ENCODE measurements around the gene COL23A1. TPM values are rescaled to one million over a fixed set of nuclear protein-coding genes. Genes with fewer than 3 reads are reported as not detected.

COL23A1 gene
- total RNA-seq, 1 experiment from 2014 or later = 15.0 TPM

DNA sequence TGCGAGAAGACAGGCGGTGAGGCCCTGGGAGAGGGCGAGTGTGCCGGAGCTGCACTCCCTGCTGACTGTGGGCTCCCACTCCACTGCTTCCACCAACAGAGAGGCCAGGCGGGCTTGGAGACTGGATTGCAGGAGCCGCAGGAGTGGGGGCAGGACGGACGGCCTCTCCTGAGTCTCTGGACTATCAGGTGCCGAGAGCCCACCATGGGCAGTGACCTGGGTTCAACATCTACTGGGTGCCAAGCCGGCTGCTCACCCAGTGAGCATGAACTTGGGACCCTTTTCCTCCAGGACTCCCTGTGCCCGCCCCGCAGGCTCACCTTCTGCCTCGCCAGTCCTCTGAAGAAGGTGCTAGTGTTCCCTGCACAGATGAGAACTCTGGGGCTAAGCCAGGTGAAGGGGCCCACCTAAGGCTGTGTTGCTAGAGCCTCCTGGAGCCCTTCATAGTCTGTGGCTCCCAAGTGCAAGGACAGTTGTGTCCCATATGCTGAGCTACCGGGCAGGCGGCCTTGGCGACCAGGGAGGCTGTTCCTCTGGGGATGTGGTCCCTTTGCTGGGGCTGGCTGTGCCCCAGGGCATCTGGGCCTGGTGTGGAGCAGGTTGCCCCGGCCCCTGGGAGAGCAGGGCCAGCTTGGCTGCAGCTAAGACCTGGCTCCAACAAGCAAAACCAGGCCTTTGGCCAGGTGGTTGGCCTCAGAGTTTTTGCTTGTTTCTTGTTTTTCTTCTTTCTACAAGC lies 279.9 kb downstream of the COL23A1 start:
- CTCF ChIA-PET = interaction anchor here (0.8 to 3.9 kb wide), 5 partner anchors 9 to 278 kb away, joined by 4 to 11 read pairs (median 5); no protein-coding TSS in a partner anchor
- POLR2A ChIA-PET = interaction anchor here (0.6 kb wide), 1 partner anchor 213 kb away, joined by 3 read pairs; no protein-coding TSS in a partner anchor
- Mint-ChIP-seq H3K36me3 (no peaks in the 10 kb centered on the region), H3K4me3 (no peak overlapping the region), H3K4me1 (peaks cover 22% of the 10 kb centered on the region), H3K9me3 (no peaks in the 10 kb centered on the region), H3K27me3 (ENCODE audit: low read depth) (no peaks in the 10 kb centered on the region; the same call in 1 of the 2 replicates), H3K27ac (no peak overlapping the region)
- DNase-seq (ENCODE audit: low spot score) (no peak), ATAC-seq (no peak)
- TF ChIP-seq SMAD4 (CRISPR knock-in tag; IDR thresholded peaks at IDR 0.05) (no peak), NFYB (CRISPR knock-in tag; conservative IDR thresholded peaks at IDR 0.05; ENCODE audit: low read depth) (no peak), ZNF317 (CRISPR knock-in tag; IDR thresholded peaks at IDR 0.05; ENCODE audit: borderline replicate concordance, low read depth) (no peak), KAT7 (CRISPR knock-in tag; IDR thresholded peaks at IDR 0.05; ENCODE audit: borderline replicate concordance) (no peak), ETV6 (CRISPR knock-in tag; IDR thresholded peaks at IDR 0.05) (no peak), HMGXB4 (CRISPR knock-in tag; IDR thresholded peaks at IDR 0.05) (no peak)
- TF ChIP-seq, protein P1, sequence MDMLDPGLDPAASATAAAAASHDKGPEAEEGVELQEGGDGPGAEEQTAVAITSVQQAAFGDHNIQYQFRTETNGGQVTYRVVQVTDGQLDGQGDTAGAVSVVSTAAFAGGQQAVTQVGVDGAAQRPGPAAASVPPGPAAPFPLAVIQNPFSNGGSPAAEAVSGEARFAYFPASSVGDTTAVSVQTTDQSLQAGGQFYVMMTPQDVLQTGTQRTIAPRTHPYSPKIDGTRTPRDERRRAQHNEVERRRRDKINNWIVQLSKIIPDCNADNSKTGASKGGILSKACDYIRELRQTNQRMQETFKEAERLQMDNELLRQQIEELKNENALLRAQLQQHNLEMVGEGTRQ (CRISPR knock-in tag; IDR thresholded peaks at IDR 0.05) = no peak

GRCh38 chr5:178309271-178310013 lies 280.8 kb downstream of the COL23A1 start:
- no peak for ATAC-seq
- H3K4me1 Mint-ChIP-seq = peaks cover 22% of the 10 kb centered on the region
- H3K27me3 Mint-ChIP-seq (ENCODE audit: low read depth) = no peaks in the 10 kb centered on the region; the same call in 1 of the 2 replicates
- TF ChIP-seq, protein P2, sequence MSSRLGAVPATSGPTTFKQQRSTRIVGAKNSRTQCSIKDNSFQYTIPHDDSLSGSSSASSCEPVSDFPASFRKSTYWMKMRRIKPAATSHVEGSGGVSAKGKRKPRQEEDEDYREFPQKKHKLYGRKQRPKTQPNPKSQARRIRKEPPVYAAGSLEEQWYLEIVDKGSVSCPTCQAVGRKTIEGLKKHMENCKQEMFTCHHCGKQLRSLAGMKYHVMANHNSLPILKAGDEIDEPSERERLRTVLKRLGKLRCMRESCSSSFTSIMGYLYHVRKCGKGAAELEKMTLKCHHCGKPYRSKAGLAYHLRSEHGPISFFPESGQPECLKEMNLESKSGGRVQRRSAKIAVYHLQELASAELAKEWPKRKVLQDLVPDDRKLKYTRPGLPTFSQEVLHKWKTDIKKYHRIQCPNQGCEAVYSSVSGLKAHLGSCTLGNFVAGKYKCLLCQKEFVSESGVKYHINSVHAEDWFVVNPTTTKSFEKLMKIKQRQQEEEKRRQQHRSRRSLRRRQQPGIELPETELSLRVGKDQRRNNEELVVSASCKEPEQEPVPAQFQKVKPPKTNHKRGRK (CRISPR knock-in tag; IDR thresholded peaks at IDR 0.05; ENCODE audit: borderline replicate concordance) = no peak
- TF ChIP-seq MYBL2 (CRISPR knock-in tag; IDR thresholded peaks at IDR 0.05) (no peak), ZNF317 (CRISPR knock-in tag; IDR thresholded peaks at IDR 0.05; ENCODE audit: borderline replicate concordance, low read depth) (no peak), OVOL2 (CRISPR knock-in tag; IDR thresholded peaks at IDR 0.05; ENCODE audit: borderline replicate concordance) (no peak), FOXK1 (CRISPR knock-in tag; IDR thresholded peaks at IDR 0.05) (no peak), SMAD3 (CRISPR knock-in tag; IDR thresholded peaks at IDR 0.05; ENCODE audit: borderline replicate concordance) (no peak), TP53 (CRISPR knock-in tag; IDR thresholded peaks at IDR 0.05) (no peak), TEAD4 (CRISPR knock-in tag; IDR thresholded peaks at IDR 0.05) (no peak), CTCF (IDR thresholded peaks at IDR 0.05) (no peak), FOXP4 (CRISPR knock-in tag; IDR thresholded peaks at IDR 0.05) (no peak)
- TF ChIP-seq, protein P1 (CRISPR knock-in tag; IDR thresholded peaks at IDR 0.05) = no peak
- TF ChIP-seq, protein P3, sequence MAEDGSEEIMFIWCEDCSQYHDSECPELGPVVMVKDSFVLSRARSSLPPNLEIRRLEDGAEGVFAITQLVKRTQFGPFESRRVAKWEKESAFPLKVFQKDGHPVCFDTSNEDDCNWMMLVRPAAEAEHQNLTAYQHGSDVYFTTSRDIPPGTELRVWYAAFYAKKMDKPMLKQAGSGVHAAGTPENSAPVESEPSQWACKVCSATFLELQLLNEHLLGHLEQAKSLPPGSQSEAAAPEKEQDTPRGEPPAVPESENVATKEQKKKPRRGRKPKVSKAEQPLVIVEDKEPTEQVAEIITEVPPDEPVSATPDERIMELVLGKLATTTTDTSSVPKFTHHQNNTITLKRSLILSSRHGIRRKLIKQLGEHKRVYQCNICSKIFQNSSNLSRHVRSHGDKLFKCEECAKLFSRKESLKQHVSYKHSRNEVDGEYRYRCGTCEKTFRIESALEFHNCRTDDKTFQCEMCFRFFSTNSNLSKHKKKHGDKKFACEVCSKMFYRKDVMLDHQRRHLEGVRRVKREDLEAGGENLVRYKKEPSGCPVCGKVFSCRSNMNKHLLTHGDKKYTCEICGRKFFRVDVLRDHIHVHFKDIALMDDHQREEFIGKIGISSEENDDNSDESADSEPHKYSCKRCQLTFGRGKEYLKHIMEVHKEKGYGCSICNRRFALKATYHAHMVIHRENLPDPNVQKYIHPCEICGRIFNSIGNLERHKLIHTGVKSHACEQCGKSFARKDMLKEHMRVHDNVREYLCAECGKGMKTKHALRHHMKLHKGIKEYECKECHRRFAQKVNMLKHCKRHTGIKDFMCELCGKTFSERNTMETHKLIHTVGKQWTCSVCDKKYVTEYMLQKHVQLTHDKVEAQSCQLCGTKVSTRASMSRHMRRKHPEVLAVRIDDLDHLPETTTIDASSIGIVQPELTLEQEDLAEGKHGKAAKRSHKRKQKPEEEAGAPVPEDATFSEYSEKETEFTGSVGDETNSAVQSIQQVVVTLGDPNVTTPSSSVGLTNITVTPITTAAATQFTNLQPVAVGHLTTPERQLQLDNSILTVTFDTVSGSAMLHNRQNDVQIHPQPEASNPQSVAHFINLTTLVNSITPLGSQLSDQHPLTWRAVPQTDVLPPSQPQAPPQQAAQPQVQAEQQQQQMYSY (CRISPR knock-in tag; IDR thresholded peaks at IDR 0.05) = no peak
- TF ChIP-seq, protein P4, sequence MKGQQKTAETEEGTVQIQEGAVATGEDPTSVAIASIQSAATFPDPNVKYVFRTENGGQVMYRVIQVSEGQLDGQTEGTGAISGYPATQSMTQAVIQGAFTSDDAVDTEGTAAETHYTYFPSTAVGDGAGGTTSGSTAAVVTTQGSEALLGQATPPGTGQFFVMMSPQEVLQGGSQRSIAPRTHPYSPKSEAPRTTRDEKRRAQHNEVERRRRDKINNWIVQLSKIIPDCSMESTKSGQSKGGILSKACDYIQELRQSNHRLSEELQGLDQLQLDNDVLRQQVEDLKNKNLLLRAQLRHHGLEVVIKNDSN (CRISPR knock-in tag; IDR thresholded peaks at IDR 0.05) = no peak

More at GRCh38 chr5:178309271-178310013, 280.8 kb downstream of the COL23A1 start:
- Mint-ChIP-seq H3K27ac (no peak overlapping the region; the same call in 1 of the 2 replicates), H3K36me3 (no peaks in the 10 kb centered on the region), H3K9me3 (no peaks in the 10 kb centered on the region), H3K4me3 (no peak overlapping the region)
- DNase-seq (ENCODE audit: low spot score) = peak; percentile 11
- ChIA-PET POLR2A (no interaction called here), CTCF (interaction anchor here (0.8 to 3.9 kb wide), 8 partner anchors 10 to 280 kb away, joined by 3 to 11 read pairs (median 4); partner anchors contain the start of gene COL23A1)
